Lower leg skin (tissue), 3 donors: ENCODE measurements around the gene TLE3.

Experiments
- CTCF ChIP-seq, 3 donors: fragments of 450-650 bp; IDR thresholded peaks; one replicate each; pipeline ENCODE4 v1.5.1; 2016; ENCODE audit warnings: antibody characterized with exemption in 3 of 3, mild to moderate bottlenecking in 3 of 3, moderate library complexity in 2 of 3
- POLR2A ChIP-seq, 2 donors: fragments of 450-650 bp; IDR thresholded peaks; one replicate each; pipeline ENCODE4 v1.6.1; 2016 to 2017; ENCODE audit warnings: antibody characterized with exemption in 2 of 2, mild to moderate bottlenecking in 1 of 2, moderate library complexity in 1 of 2

- TF ChIP-seq CTCF (IDR thresholded peaks at IDR 0.05) (no peak), POLR2A (IDR thresholded peaks at IDR 0.05) (no peak)
Observed at GRCh38 chr15:69997813-69998212, 99.9 kb downstream of the TLE3 start.
